HG03457 (cell line): Measurements from ENCODE around the gene TK2.
"Not testable (repeated sequence)": the region's sequence is repeated elsewhere in the genome, so short reads cannot be mapped to it uniquely, and the experiment has no call there.

Experiments used
- ATAC-seq: cut with Tn5 transposase; IDR thresholded peaks from one replicate; pipeline ENCODE4 v1.9.1; 2021; ENCODE audit warnings: moderate number of reproducible peaks; ENCODE audit not compliant: unreplicated experiment

Gene TK2

GRCh38 chr16:66574081-66574480 lies 24.2 kb upstream of the TK2 start:
- no peak for ATAC-seq

- ATAC-seq: no peak
Observed at GRCh38 chr16:66572356-66572755, 22.4 kb upstream of the TK2 start.

- no peak for ATAC-seq
Observed at GRCh38 chr16:66569827-66570405, 20.0 kb upstream of the TK2 start.

GRCh38 chr16:66569131-66569530 lies 19.2 kb upstream of the TK2 start:
- no peak for ATAC-seq

GRCh38 chr16:66568355-66568754 lies 18.4 kb upstream of the TK2 start:
- no peak for ATAC-seq

GRCh38 chr16:66567270-66567669 lies 17.3 kb upstream of the TK2 start:
- ATAC-seq: not testable (repeated sequence)

- ATAC-seq: no peak
Observed at GRCh38 chr16:66566051-66566901, 16.4 kb upstream of the TK2 start, which contains the start of gene CMTM1. TSS of gene CMTM1 (plus strand) at chr16:66566439. CDS start at chr16:66566514, 75 bp downstream.

- no peak for ATAC-seq
Observed at GRCh38 chr16:66563574-66564334, 13.8 kb upstream of the TK2 start.

GRCh38 chr16:66562986-66563385 lies 13.1 kb upstream of the TK2 start:
- no peak for ATAC-seq

GRCh38 chr16:66562409-66562808 lies 12.5 kb upstream of the TK2 start:
- ATAC-seq: no peak

- ATAC-seq: no peak
Observed at GRCh38 chr16:66561381-66562080, 11.6 kb upstream of the TK2 start.

GRCh38 chr16:66560107-66560506 lies 10.2 kb upstream of the TK2 start:
- ATAC-seq: no peak

GRCh38 chr16:66554495-66554894 lies 4.6 kb upstream of the TK2 start:
- no peak for ATAC-seq

GRCh38 chr16:66554021-66554420 lies 4.1 kb upstream of the TK2 start:
- no peak for ATAC-seq

GRCh38 chr16:66553223-66553622 lies 3.3 kb upstream of the TK2 start:
- ATAC-seq: no peak

GRCh38 chr16:66552286-66553177 lies 2.6 kb upstream of the TK2 start, which contains the start of gene CKLF:
TSS of gene CKLF (plus strand) at chr16:66552576. CDS start at chr16:66552716, 140 bp downstream.
- peak; percentile 45 for ATAC-seq

- ATAC-seq: no peak
Observed at GRCh38 chr16:66551788-66552285, 1.9 kb upstream of the TK2 start.

- no peak for ATAC-seq
Observed at GRCh38 chr16:66551348-66551759, 1.4 kb upstream of the TK2 start.

- ATAC-seq: no peak
Observed at GRCh38 chr16:66548868-66549267, 1.1 kb downstream of the TK2 start.

- ATAC-seq: no peak
Observed at GRCh38 chr16:66548068-66548467, 1.9 kb downstream of the TK2 start.
